OCI-LY7 (cell line): Measurements from ENCODE around the gene KRTAP24-1. TPM values are rescaled to one million over a fixed set of nuclear protein-coding genes. Genes with fewer than 3 reads are reported as not detected.

Experiments
- BruUV-seq: library from RNA; stranded (reverse); fragments of 400-500 nt; replicated peaks from 2 replicates; lab custom pipeline; 2021; lab: Mats Ljungman, UMichigan
- CTCF ChIA-PET: fragments of 300-600 bp; sonication (Branson Sonifier 250); formaldehyde crosslinking; loops from one replicate; lab custom pipeline; 2022; ENCODE audit warnings: antibody characterized with exemption; ENCODE audit not compliant: unreplicated experiment; lab: Charles Lee
- POLR2A ChIA-PET: fragments of 300-600 bp; sonication (Branson Sonifier 250); formaldehyde crosslinking; loops from one replicate; lab custom pipeline; 2022; ENCODE audit warnings: antibody characterized with exemption; lab: Charles Lee
- DNase-seq: peaks from one replicate; pipeline ENCODE4 v3.0.0-alpha.2; 2015; ENCODE audit warnings: low spot score
- H2AFZ ChIP-seq: fragments of 200-600 bp; sonication (generic), shearing (Covaris generic); 2 replicates; pipeline ENCODE4 v1.6.1; 2014; ENCODE audit warnings: mild to moderate bottlenecking, antibody characterized with exemption, low read length, moderate library complexity
- H3K27ac ChIP-seq: fragments of 200-600 bp; sonication (generic); 2 replicates; pipeline ENCODE4 v1.5.1; 2014; ENCODE audit warnings: mixed run types, low read depth, mild to moderate bottlenecking, moderate library complexity, low read length, inconsistent platforms; ENCODE audit not compliant: poor library complexity, severe bottlenecking
- H3K36me3 ChIP-seq: fragments of 200-600 bp; sonication (generic); 2 replicates; pipeline ENCODE4 v1.6.1; 2014; ENCODE audit warnings: mild to moderate bottlenecking, antibody characterized with exemption, low read length, moderate library complexity, mixed read lengths; ENCODE audit not compliant: insufficient read depth
- H3K4me1 ChIP-seq: fragments of 200-600 bp; sonication (generic); 2 replicates; pipeline ENCODE4 v1.5.1; 2014; ENCODE audit warnings: mild to moderate bottlenecking, low read length; ENCODE audit not compliant: insufficient read depth, poor library complexity, severe bottlenecking
- H3K4me2 ChIP-seq: fragments of 200-600 bp; sonication (generic); 2 replicates; pipeline ENCODE4 v1.6.1; 2014; ENCODE audit warnings: mild to moderate bottlenecking, low read length
- H3K4me3 ChIP-seq: fragments of 200-600 bp; sonication (generic); 2 replicates; pipeline ENCODE4 v1.5.1; 2014; ENCODE audit warnings: mild to moderate bottlenecking, low read depth, low read length; ENCODE audit not compliant: poor library complexity, severe bottlenecking
- H3K79me2 ChIP-seq: fragments of 200-600 bp; sonication (generic); 2 replicates; pipeline ENCODE4 v1.6.1; 2016; ENCODE audit warnings: low read depth, mild to moderate bottlenecking, low read length, moderate library complexity, mixed read lengths; ENCODE audit not compliant: insufficient read depth
- H3K9me2 ChIP-seq: fragments of 200-600 bp; sonication (generic); 2 replicates; pipeline ENCODE4 v1.6.1; 2016; ENCODE audit warnings: mild to moderate bottlenecking, low read length, mixed read lengths; ENCODE audit not compliant: insufficient read depth
- H3K9me3 ChIP-seq: fragments of 200-600 bp; sonication (generic); 2 replicates; pipeline ENCODE4 v1.6.1; 2014; ENCODE audit warnings: mild to moderate bottlenecking, mixed run types, low read length, mixed read lengths
- H4K20me1 ChIP-seq: fragments of 200-600 bp; sonication (generic); 2 replicates; pipeline ENCODE4 v1.6.1; 2014; ENCODE audit warnings: mild to moderate bottlenecking, antibody characterized with exemption, low read length, moderate library complexity, mixed read lengths; ENCODE audit not compliant: insufficient read depth
- EZH2phosphoT487 ChIP-seq: fragments of 200-600 bp; sonication (generic); IDR thresholded peaks from 2 replicates; pipeline ENCODE4 v1.6.1; 2018; ENCODE audit warnings: low read depth, borderline replicate concordance, mild to moderate bottlenecking, mixed run types, antibody characterized with exemption, low read length, moderate library complexity, mixed read lengths
- intact Hi-C: fragments of 100-400 bp; cut with micrococcal nuclease; formaldehyde crosslinking; loops from one replicate; pipeline ENCODE4 v1.10.0; 2022; ENCODE audit not compliant: unreplicated experiment
- total RNA-seq, 2 experiments: library from RNA; depleted of rRNA in 1 of 2; stranded (reverse); fragments of >200 nt in 1 of 2; shearing (Covaris generic) in 1 of 2; gene quantifications; 2 replicates each; pipeline ENCODE4 v1.2.3, GENCODE V29; 2014 to 2022
- TF ChIP-seq, protein P1 (sequence below): fragments of 200-600 bp; sonication (generic); conservative IDR thresholded peaks from 2 replicates; pipeline ENCODE4 v1.5.1; 2014; ENCODE audit warnings: mild to moderate bottlenecking, antibody characterized with exemption, low read length, moderate library complexity, mixed read lengths

The KRTAP24-1 gene
- total RNA-seq, 2 experiments from 2014 or later: not detected

DNA sequence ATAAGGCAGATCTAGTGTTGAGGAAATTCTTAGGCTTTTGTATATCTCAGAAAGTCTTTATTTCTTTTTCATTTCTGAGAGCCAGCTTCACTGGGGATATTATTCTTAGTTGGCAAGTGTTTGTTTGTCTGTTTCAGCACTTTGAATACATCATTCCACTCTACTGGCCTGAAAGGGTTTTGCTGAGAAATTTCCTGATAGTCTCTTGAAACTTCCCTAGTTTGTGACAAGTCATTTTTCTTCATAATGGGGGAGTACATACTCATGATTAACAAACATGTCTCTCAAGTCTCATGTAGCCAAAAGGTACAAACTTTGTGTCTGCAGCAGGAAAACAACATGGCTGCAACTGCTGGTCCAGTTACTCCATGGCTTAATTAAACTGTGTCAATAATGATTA, 43.6 kb upstream of the KRTAP24-1 start:
- no peak overlapping the region for H3K4me3 ChIP-seq
- no peak for DNase-seq
- POLR2A ChIA-PET: interaction anchor here (0.7 kb wide), 1 partner anchor 185 kb away, joined by 3 read pairs; no protein-coding TSS in a partner anchor
- no TSS peak for BruUV-seq
- no peaks in the 10 kb centered on the region for H4K20me1 ChIP-seq
- TF ChIP-seq, protein P1, sequence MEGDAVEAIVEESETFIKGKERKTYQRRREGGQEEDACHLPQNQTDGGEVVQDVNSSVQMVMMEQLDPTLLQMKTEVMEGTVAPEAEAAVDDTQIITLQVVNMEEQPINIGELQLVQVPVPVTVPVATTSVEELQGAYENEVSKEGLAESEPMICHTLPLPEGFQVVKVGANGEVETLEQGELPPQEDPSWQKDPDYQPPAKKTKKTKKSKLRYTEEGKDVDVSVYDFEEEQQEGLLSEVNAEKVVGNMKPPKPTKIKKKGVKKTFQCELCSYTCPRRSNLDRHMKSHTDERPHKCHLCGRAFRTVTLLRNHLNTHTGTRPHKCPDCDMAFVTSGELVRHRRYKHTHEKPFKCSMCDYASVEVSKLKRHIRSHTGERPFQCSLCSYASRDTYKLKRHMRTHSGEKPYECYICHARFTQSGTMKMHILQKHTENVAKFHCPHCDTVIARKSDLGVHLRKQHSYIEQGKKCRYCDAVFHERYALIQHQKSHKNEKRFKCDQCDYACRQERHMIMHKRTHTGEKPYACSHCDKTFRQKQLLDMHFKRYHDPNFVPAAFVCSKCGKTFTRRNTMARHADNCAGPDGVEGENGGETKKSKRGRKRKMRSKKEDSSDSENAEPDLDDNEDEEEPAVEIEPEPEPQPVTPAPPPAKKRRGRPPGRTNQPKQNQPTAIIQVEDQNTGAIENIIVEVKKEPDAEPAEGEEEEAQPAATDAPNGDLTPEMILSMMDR: no peak
- no peak for TF ChIP-seq EZH2phosphoT487
- H3K9me3 ChIP-seq: no peaks in the 10 kb centered on the region
- intact Hi-C loops: no loop called here
- no peaks in the 10 kb centered on the region for H3K9me2 ChIP-seq
- no peaks in the 10 kb centered on the region for H3K36me3 ChIP-seq
- H3K4me1 ChIP-seq: no peaks in the 10 kb centered on the region
- H3K79me2 ChIP-seq: no peaks in the 10 kb centered on the region
- CTCF ChIA-PET: no interaction called here
- H3K27ac ChIP-seq: no peak overlapping the region
- no peak overlapping the region for H2AFZ ChIP-seq
- no peak overlapping the region for H3K4me2 ChIP-seq

DNA sequence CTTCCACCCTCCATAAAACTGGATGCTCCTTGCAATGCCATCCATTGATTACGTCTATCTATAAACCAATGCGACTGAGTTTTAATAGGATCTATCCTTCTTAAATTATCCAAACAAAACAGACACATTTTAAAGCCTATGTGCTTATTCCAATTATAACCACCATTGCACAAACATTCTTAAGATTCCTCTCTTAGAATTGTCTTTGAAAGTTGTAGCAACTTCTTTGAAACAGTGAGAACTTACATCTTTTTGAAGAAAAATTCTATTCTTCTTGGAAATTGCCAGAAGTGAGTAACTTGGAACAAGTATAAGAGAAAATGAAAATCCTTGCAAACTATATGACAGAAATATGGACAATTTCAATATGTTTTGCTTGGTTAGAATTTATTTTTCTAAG, 37.5 kb upstream of the KRTAP24-1 start, which contains the start of gene KRTAP26-1:
Gene KRTAP26-1, minus strand, starts transcription at position 101 of the 400 bp plus-strand sequence. CDS start 280 bp downstream, outside the sequence.
- Histone ChIP-seq H3K36me3 (no peaks in the 10 kb centered on the region), H2AFZ (no peak within 1 kb of the TSS), H3K9me3 (no peaks in the 10 kb centered on the region), H4K20me1 (no peaks in the 10 kb centered on the region), H3K9me2 (no peaks in the 10 kb centered on the region), H3K27ac (no peak within 1 kb of the TSS), H3K79me2 (no peaks in the 10 kb centered on the region), H3K4me3 (no peak within 1 kb of the TSS), H3K4me1 (no peaks in the 10 kb centered on the region), H3K4me2 (no peak within 1 kb of the TSS)
- BruUV-seq: no TSS peak
- TF ChIP-seq, protein P1: no peak
- TF ChIP-seq EZH2phosphoT487: no peak
- ChIA-PET POLR2A (no interaction called here), CTCF (no interaction called here)
- intact Hi-C loops: no loop called here
- no peak for DNase-seq

DNA sequence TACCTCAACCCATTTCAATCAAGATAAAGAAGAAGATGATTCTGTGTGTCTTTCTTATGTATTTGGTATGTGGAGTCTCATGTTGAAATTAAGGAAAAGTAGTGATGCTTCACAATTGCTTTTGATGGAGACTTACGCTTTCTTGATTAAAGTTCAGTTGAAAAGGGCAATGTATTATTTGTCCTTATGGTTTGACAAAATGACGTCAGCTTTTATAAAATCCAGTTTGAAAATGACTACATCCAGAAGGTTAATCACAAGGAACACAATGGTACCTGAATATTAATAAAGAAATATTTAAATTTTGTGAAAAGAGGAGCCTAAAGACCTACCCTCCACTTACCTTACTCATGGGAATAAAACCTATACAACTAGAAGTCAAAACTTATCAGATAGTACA, 33.0 kb upstream of the KRTAP24-1 start:
- no TSS peak for BruUV-seq
- Histone ChIP-seq H3K36me3 (no peaks in the 10 kb centered on the region), H3K4me3 (no peak overlapping the region), H3K79me2 (no peaks in the 10 kb centered on the region), H3K9me2 (no peaks in the 10 kb centered on the region), H3K4me1 (no peaks in the 10 kb centered on the region), H4K20me1 (no peaks in the 10 kb centered on the region), H3K4me2 (no peak overlapping the region), H2AFZ (no peak overlapping the region), H3K27ac (no peak overlapping the region), H3K9me3 (no peaks in the 10 kb centered on the region)
- no peak for DNase-seq
- ChIA-PET POLR2A (interaction anchor here (0.5 to 0.8 kb wide), 2 partner anchors 14 to 37 kb away, joined by 3 read pairs; no protein-coding TSS in a partner anchor), CTCF (no interaction called here)
- TF ChIP-seq, protein P1: no peak
- no peak for TF ChIP-seq EZH2phosphoT487
- intact Hi-C loops: no loop called here
